Iris pigment epithelial cell (primary cell): Measurements from ENCODE around the gene PAN2.

ENCODE experiments used
- DNase-seq: peaks from one replicate; pipeline ENCODE4 v3.0.0-alpha.2; 2011; ENCODE audit warnings: low read depth

The PAN2 gene

GRCh38 chr12:56271031-56271430 is 62.8 kb downstream of the PAN2 start:
- peak; percentile 52 for DNase-seq

- DNase-seq, result no peak
These were observed 66.2 kb downstream of the PAN2 start for GRCh38 chr12:56267443-56268071.

GRCh38 chr12:56266693-56267442 is 66.9 kb downstream of the PAN2 start, which contains the start of gene COQ10A:
Gene COQ10A (plus strand): TSS chr12:56266942. CDS start chr12:56267119, 177 bp downstream.
- peak; percentile 88 for DNase-seq
